Mammary epithelial cell (primary cell): ENCODE measurements around the gene CLEC3B.

ENCODE experiments used
- CTCF ChIP-seq, 2 donors: IDR thresholded peaks in 1 of 2; conservative IDR thresholded peaks in 1 of 2; 2 replicates each; pipeline ENCODE4 v1.5.1; 2011 to 2012; ENCODE audit warnings: inconsistent platforms in 2 of 2, low read length in 2 of 2, mild to moderate bottlenecking in 2 of 2, control low read depth in 1 of 2, low read depth in 1 of 2; ENCODE audit not compliant: insufficient read depth in 1 of 2; ENCODE audit errors: extremely low read depth in 1 of 2
- EZH2 ChIP-seq: IDR thresholded peaks from 2 replicates; pipeline ENCODE4 v1.6.1; 2012; ENCODE audit warnings: low read length, inconsistent platforms, borderline replicate concordance

GRCh38 chr3:45049807-45050206 is 23.7 kb downstream of the CLEC3B start:
- TF ChIP-seq CTCF (conservative IDR thresholded peaks at IDR 0.05 in 1 of 2, IDR thresholded peaks at IDR 0.05 in 1 of 2; ENCODE audit: extremely low read depth in 1 of 2, insufficient read depth in 1 of 2, low read depth in 1 of 2, low read length in 2 of 2) (no peak), EZH2 (no peak)
